WTC11 (cell line): ENCODE results near the gene CCK. TPM values are rescaled to one million over a fixed set of nuclear protein-coding genes. Genes with fewer than 3 reads are reported as not detected.

Experiments
- ATAC-seq: fragments of 200-7000 bp; cut with Tn5 transposase; 2 replicates; pipeline ENCODE4 v1.10.0; 2021; ENCODE audit warnings: mild to moderate bottlenecking, moderate library complexity
- CTCF ChIA-PET: fragments of 300-600 bp; sonication (Branson Sonifier 250); formaldehyde crosslinking; loops from one replicate; lab custom pipeline; 2021; ENCODE audit warnings: antibody characterized with exemption; lab: Charles Lee
- POLR2A ChIA-PET: fragments of 350-600 bp; sonication (Branson Sonifier 250); formaldehyde crosslinking; loops from one replicate; lab custom pipeline; 2021; ENCODE audit warnings: antibody characterized with exemption; lab: Charles Lee
- DNase-seq: peaks from one replicate; pipeline ENCODE4 v3.0.0; 2021; ENCODE audit warnings: low spot score
- H3K27ac Mint-ChIP-seq: 2 replicates; pipeline ENCODE4 v1.8.0; 2021; ENCODE audit warnings: mixed read lengths
- H3K27me3 Mint-ChIP-seq: 2 replicates; pipeline ENCODE4 v1.8.0; 2021; ENCODE audit warnings: low read depth, mild to moderate bottlenecking, moderate library complexity, mixed read lengths
- H3K36me3 Mint-ChIP-seq: 2 replicates; pipeline ENCODE4 v1.8.0; 2021; ENCODE audit warnings: mixed read lengths
- H3K4me1 Mint-ChIP-seq: 2 replicates; pipeline ENCODE4 v1.8.0; 2022; ENCODE audit warnings: mixed read lengths
- H3K4me3 Mint-ChIP-seq: 2 replicates; pipeline ENCODE4 v1.8.0; 2021; ENCODE audit warnings: mild to moderate bottlenecking, moderate library complexity, mixed read lengths
- H3K9me3 Mint-ChIP-seq: 2 replicates; pipeline ENCODE4 v1.8.0; 2021; ENCODE audit warnings: mixed read lengths
- ATF1 ChIP-seq: sonication (generic); formaldehyde crosslinking; IDR thresholded peaks from 2 replicates; pipeline ENCODE4 v1.8.1; 2023; ENCODE audit warnings: mild to moderate bottlenecking, moderate library complexity, missing genetic modification reagents
- CREM ChIP-seq: sonication (generic); formaldehyde crosslinking; IDR thresholded peaks from 2 replicates; pipeline ENCODE4 v1.8.1; 2022; ENCODE audit warnings: mild to moderate bottlenecking, missing genetic modification reagents, moderate library complexity
- ELF4 ChIP-seq: sonication (generic); formaldehyde crosslinking; IDR thresholded peaks from 2 replicates; pipeline ENCODE4 v1.8.1; 2022; ENCODE audit warnings: low read depth, mild to moderate bottlenecking, moderate library complexity, missing genetic modification reagents
- FOXP1 ChIP-seq: sonication (generic); formaldehyde crosslinking; IDR thresholded peaks from 2 replicates; pipeline ENCODE4 v1.8.0; 2022; ENCODE audit warnings: missing genetic modification reagents, mild to moderate bottlenecking, moderate library complexity, borderline replicate concordance
- JAZF1 ChIP-seq: fragments of 250-450 bp; sonication (Bioruptor Pico); IDR thresholded peaks from 2 replicates; pipeline ENCODE4 v1.9.0; 2021; ENCODE audit warnings: moderate library complexity, mild to moderate bottlenecking, inconsistent platforms
- KAT7 ChIP-seq: sonication (generic); formaldehyde crosslinking; IDR thresholded peaks from 2 replicates; pipeline ENCODE4 v1.8.1; 2023; ENCODE audit warnings: missing genetic modification reagents, mild to moderate bottlenecking, borderline replicate concordance
- NFATC4 ChIP-seq: fragments of 250-450 bp; sonication (Bioruptor Pico); IDR thresholded peaks from 2 replicates; pipeline ENCODE4 v1.9.0; 2021; ENCODE audit warnings: mild to moderate bottlenecking
- NR2C2 ChIP-seq: sonication (generic); formaldehyde crosslinking; IDR thresholded peaks from 2 replicates; pipeline ENCODE4 v1.8.0; 2022; ENCODE audit warnings: mild to moderate bottlenecking, missing genetic modification reagents
- SMAD3 ChIP-seq: sonication (generic); formaldehyde crosslinking; IDR thresholded peaks from 2 replicates; pipeline ENCODE4 v1.8.0; 2022; ENCODE audit warnings: missing genetic modification reagents, mild to moderate bottlenecking, borderline replicate concordance
- SP1 ChIP-seq: sonication (generic); formaldehyde crosslinking; conservative IDR thresholded peaks from 2 replicates; pipeline ENCODE4 v1.8.1; 2022; ENCODE audit warnings: missing genetic modification reagents
- TCF7 ChIP-seq: sonication (generic); formaldehyde crosslinking; IDR thresholded peaks from 2 replicates; pipeline ENCODE4 v1.8.0; 2022; ENCODE audit warnings: mild to moderate bottlenecking, low read depth, missing genetic modification reagents, moderate library complexity
- TP53 ChIP-seq: sonication (generic); formaldehyde crosslinking; IDR thresholded peaks from 2 replicates; pipeline ENCODE4 v1.8.1; 2023; ENCODE audit warnings: mild to moderate bottlenecking, missing genetic modification reagents
- ZNF138 ChIP-seq: sonication (generic); formaldehyde crosslinking; conservative IDR thresholded peaks from 2 replicates; pipeline ENCODE4 v1.8.1; 2022; ENCODE audit warnings: mild to moderate bottlenecking, moderate library complexity, missing genetic modification reagents
- ZNF232 ChIP-seq: sonication (generic); formaldehyde crosslinking; IDR thresholded peaks from 2 replicates; pipeline ENCODE4 v1.8.0; 2022; ENCODE audit warnings: mild to moderate bottlenecking, missing genetic modification reagents
- ZNF317 ChIP-seq: sonication (generic); formaldehyde crosslinking; IDR thresholded peaks from 2 replicates; pipeline ENCODE4 v1.8.1; 2023; ENCODE audit warnings: low read depth, mild to moderate bottlenecking, moderate library complexity, missing genetic modification reagents, borderline replicate concordance
- ZNF416 ChIP-seq: fragments of 250-450 bp; sonication (Bioruptor Pico); IDR thresholded peaks from 2 replicates; pipeline ENCODE4 v1.9.0; 2021; ENCODE audit warnings: mild to moderate bottlenecking, inconsistent platforms
- ZNF423 ChIP-seq: fragments of 250-450 bp; sonication (Bioruptor Pico); IDR thresholded peaks from 2 replicates; pipeline ENCODE4 v2.1.2; 2022; ENCODE audit warnings: mild to moderate bottlenecking, moderate library complexity
- total RNA-seq: library from RNA; stranded (reverse); gene quantifications from 3 replicates; pipeline ENCODE4 v1.2.3, GENCODE V29; 2021
- TF ChIP-seq, protein P1 (sequence below): sonication (generic); formaldehyde crosslinking; conservative IDR thresholded peaks from 2 replicates; pipeline ENCODE4 v1.8.1; 2023; ENCODE audit warnings: mild to moderate bottlenecking, low read depth, missing genetic modification reagents, moderate library complexity
- TF ChIP-seq, protein P2 (sequence below): sonication (generic); formaldehyde crosslinking; IDR thresholded peaks from 2 replicates; pipeline ENCODE4 v1.8.0; 2023; ENCODE audit warnings: missing genetic modification reagents
- TF ChIP-seq, protein P3 (sequence below): fragments of 250-450 bp; sonication (Bioruptor Pico); IDR thresholded peaks from 2 replicates; pipeline ENCODE4 v1.9.0; 2021; ENCODE audit warnings: mild to moderate bottlenecking
- TF ChIP-seq, protein P4 (sequence below): sonication (generic); formaldehyde crosslinking; IDR thresholded peaks from 2 replicates; pipeline ENCODE4 v1.8.1; 2023; ENCODE audit warnings: mild to moderate bottlenecking, missing genetic modification reagents
- TF ChIP-seq, protein P5 (sequence below): sonication (generic); formaldehyde crosslinking; IDR thresholded peaks from 2 replicates; pipeline ENCODE4 v1.8.0; 2023; ENCODE audit warnings: missing genetic modification reagents, mild to moderate bottlenecking, borderline replicate concordance
- TF ChIP-seq, protein P6 (sequence below): fragments of 250-450 bp; sonication (Bioruptor Pico); conservative IDR thresholded peaks from 2 replicates; pipeline ENCODE4 v1.9.0; 2021; ENCODE audit warnings: mild to moderate bottlenecking

Gene CCK
- total RNA-seq, 1 experiment from 2014 or later, result 0.50 TPM

DNA sequence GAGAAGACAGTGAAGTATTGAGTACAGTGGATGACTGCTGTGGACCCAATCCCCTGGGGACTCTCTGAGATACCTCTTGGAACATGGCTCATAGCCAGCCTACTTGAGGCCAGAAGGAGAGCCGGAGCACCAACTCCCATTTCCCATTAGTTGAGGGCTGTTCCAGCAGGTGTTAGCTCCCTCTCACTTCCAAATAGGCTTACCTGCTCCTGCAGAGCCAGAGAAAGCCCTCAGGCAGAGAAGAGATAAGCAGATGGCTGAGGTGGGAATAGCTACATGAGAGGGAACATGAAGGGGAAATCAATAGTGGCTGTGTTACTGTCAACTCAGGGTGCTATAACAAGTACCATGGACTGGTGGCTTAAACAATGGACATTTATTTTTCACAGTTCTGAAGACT, 4.6 kb upstream of the CCK start:
- TF ChIP-seq, protein P1, sequence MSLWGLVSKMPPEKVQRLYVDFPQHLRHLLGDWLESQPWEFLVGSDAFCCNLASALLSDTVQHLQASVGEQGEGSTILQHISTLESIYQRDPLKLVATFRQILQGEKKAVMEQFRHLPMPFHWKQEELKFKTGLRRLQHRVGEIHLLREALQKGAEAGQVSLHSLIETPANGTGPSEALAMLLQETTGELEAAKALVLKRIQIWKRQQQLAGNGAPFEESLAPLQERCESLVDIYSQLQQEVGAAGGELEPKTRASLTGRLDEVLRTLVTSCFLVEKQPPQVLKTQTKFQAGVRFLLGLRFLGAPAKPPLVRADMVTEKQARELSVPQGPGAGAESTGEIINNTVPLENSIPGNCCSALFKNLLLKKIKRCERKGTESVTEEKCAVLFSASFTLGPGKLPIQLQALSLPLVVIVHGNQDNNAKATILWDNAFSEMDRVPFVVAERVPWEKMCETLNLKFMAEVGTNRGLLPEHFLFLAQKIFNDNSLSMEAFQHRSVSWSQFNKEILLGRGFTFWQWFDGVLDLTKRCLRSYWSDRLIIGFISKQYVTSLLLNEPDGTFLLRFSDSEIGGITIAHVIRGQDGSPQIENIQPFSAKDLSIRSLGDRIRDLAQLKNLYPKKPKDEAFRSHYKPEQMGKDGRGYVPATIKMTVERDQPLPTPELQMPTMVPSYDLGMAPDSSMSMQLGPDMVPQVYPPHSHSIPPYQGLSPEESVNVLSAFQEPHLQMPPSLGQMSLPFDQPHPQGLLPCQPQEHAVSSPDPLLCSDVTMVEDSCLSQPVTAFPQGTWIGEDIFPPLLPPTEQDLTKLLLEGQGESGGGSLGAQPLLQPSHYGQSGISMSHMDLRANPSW (CRISPR knock-in tag), result no peak
- TF ChIP-seq TCF7 (CRISPR knock-in tag), result no peak
- TF ChIP-seq, protein P2, sequence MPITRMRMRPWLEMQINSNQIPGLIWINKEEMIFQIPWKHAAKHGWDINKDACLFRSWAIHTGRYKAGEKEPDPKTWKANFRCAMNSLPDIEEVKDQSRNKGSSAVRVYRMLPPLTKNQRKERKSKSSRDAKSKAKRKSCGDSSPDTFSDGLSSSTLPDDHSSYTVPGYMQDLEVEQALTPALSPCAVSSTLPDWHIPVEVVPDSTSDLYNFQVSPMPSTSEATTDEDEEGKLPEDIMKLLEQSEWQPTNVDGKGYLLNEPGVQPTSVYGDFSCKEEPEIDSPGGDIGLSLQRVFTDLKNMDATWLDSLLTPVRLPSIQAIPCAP (CRISPR knock-in tag), result no peak
- no peak for TF ChIP-seq TP53 (CRISPR knock-in tag)
- TF ChIP-seq ZNF317, result no peak
- TF ChIP-seq, protein P3, sequence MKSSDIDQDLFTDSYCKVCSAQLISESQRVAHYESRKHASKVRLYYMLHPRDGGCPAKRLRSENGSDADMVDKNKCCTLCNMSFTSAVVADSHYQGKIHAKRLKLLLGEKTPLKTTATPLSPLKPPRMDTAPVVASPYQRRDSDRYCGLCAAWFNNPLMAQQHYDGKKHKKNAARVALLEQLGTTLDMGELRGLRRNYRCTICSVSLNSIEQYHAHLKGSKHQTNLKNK (CRISPR knock-in tag), result no peak
- no peak for TF ChIP-seq ZNF416 (CRISPR knock-in tag)
- TF ChIP-seq KAT7 (CRISPR knock-in tag), result no peak
- TF ChIP-seq ZNF423 (CRISPR knock-in tag), result no peak
- TF ChIP-seq FOXP1, result no peak
- peaks cover 5% of the 10 kb centered on the region; the same call in 1 of the 2 replicates for H3K36me3 Mint-ChIP-seq
- no peaks in the 10 kb centered on the region for H3K4me1 Mint-ChIP-seq
- no peak for DNase-seq
- POLR2A ChIA-PET, result no interaction called here
- H3K4me3 Mint-ChIP-seq, result no peak overlapping the region
- peaks cover 35% of the 10 kb centered on the region for H3K27me3 Mint-ChIP-seq
- H3K9me3 Mint-ChIP-seq, result peaks cover 27% of the 10 kb centered on the region
- ATAC-seq, result no peak
- no peak overlapping the region for H3K27ac Mint-ChIP-seq
- CTCF ChIA-PET, result no interaction called here

DNA sequence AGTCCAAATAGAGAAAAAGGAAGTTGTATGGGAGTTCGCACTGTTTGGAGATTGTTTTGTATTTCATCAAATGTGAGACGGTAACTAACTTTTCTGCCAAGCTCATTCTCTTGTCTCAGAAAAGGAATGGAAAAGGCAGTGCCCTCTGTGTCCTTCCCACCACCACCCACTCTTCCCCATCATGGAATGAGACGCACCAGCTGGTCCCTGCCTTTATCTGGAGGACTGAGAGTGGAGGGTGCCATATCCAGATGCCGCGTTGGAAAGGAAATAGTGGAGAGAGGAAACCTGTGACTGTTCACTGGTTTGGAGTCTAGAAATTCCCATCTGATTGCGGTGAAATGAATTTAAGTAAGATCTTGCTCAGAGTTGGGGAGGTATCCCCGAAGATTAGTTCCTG, 3.7 kb upstream of the CCK start:
- H3K27me3 Mint-ChIP-seq, result peaks cover 41% of the 10 kb centered on the region
- peaks cover 23% of the 10 kb centered on the region for H3K9me3 Mint-ChIP-seq
- peaks cover 5% of the 10 kb centered on the region; the same call in 1 of the 2 replicates for H3K36me3 Mint-ChIP-seq
- ChIA-PET CTCF (no interaction called here), POLR2A (no interaction called here)
- no peak overlapping the region for H3K4me3 Mint-ChIP-seq
- DNase-seq, result no peak
- peaks cover under 1% of the 10 kb centered on the region for H3K4me1 Mint-ChIP-seq
- no peak for ATAC-seq
- H3K27ac Mint-ChIP-seq, result no peak overlapping the region
- TF ChIP-seq SMAD3 (CRISPR knock-in tag) (no peak), JAZF1 (CRISPR knock-in tag) (no peak), NR2C2 (CRISPR knock-in tag) (no peak), SP1 (CRISPR knock-in tag) (no peak), ZNF232 (CRISPR knock-in tag) (no peak), CREM (CRISPR knock-in tag) (no peak)

DNA sequence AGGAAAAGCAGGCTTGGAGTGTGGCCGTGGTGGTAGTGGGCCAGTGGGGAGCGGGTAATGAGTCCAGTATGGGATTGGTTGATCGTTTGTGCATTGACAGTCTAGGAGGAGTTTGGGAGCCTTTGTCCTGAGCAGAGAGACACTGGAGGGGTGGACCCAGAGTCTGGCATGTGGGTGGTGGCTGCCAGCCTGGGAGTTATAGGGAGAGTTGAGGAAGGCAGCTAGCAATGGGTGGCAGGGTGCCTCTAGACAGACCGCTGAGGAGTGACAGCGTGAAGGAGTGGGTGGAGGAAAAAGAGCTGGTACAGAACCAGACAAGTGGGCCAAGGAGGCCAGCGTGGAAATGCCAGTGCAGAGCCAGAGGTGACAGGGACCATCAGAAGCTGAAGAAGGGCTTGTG, 1.9 kb upstream of the CCK start:
- Mint-ChIP-seq H3K27me3 (peaks cover 59% of the 10 kb centered on the region), H3K9me3 (peaks cover 23% of the 10 kb centered on the region)
- ATAC-seq, result no peak
- no peak for TF ChIP-seq KAT7 (CRISPR knock-in tag)
- TF ChIP-seq, protein P4, sequence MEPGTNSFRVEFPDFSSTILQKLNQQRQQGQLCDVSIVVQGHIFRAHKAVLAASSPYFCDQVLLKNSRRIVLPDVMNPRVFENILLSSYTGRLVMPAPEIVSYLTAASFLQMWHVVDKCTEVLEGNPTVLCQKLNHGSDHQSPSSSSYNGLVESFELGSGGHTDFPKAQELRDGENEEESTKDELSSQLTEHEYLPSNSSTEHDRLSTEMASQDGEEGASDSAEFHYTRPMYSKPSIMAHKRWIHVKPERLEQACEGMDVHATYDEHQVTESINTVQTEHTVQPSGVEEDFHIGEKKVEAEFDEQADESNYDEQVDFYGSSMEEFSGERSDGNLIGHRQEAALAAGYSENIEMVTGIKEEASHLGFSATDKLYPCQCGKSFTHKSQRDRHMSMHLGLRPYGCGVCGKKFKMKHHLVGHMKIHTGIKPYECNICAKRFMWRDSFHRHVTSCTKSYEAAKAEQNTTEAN, result no peak
- no peak for TF ChIP-seq ZNF138 (CRISPR knock-in tag)
- TF ChIP-seq, protein P5, sequence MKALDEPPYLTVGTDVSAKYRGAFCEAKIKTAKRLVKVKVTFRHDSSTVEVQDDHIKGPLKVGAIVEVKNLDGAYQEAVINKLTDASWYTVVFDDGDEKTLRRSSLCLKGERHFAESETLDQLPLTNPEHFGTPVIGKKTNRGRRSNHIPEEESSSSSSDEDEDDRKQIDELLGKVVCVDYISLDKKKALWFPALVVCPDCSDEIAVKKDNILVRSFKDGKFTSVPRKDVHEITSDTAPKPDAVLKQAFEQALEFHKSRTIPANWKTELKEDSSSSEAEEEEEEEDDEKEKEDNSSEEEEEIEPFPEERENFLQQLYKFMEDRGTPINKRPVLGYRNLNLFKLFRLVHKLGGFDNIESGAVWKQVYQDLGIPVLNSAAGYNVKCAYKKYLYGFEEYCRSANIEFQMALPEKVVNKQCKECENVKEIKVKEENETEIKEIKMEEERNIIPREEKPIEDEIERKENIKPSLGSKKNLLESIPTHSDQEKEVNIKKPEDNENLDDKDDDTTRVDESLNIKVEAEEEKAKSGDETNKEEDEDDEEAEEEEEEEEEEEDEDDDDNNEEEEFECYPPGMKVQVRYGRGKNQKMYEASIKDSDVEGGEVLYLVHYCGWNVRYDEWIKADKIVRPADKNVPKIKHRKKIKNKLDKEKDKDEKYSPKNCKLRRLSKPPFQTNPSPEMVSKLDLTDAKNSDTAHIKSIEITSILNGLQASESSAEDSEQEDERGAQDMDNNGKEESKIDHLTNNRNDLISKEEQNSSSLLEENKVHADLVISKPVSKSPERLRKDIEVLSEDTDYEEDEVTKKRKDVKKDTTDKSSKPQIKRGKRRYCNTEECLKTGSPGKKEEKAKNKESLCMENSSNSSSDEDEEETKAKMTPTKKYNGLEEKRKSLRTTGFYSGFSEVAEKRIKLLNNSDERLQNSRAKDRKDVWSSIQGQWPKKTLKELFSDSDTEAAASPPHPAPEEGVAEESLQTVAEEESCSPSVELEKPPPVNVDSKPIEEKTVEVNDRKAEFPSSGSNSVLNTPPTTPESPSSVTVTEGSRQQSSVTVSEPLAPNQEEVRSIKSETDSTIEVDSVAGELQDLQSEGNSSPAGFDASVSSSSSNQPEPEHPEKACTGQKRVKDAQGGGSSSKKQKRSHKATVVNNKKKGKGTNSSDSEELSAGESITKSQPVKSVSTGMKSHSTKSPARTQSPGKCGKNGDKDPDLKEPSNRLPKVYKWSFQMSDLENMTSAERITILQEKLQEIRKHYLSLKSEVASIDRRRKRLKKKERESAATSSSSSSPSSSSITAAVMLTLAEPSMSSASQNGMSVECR, result no peak
- TF ChIP-seq ATF1, result no peak
- TF ChIP-seq ELF4, result no peak
- TF ChIP-seq, protein P6, sequence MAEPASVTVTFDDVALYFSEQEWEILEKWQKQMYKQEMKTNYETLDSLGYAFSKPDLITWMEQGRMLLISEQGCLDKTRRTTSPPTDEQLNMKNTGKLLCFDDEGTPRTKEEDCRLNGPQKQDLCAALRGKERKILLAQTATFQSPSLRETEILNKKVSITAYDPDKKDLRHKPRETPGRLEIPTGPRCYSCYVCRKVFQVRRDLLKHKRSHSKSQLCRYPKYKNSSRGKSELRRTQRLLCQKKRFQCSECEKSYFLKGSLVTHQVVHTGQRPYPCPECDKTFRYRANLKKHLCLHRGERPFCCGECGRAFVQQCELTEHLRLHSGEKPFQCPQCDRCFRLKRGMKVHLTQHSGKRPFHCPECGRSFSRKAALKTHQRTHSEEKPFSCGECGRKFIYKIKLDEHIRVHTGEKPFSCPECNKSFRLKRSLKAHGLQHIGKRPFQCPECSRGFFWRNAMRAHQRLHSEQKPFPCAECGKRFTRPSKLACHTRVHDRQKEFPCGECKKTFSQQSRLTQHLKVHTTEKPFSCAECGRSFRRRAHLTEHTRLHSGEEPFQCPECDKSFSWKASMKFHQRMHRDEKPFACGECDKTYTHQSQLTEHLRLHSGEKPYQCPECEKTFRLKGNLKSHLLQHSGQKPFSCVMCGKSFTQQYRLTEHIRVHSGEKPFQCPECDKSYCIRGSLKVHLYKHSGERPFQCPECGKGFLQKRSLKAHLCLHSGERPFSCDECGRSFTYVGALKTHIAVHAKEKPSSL (CRISPR knock-in tag), result no peak
- no peak for TF ChIP-seq NFATC4 (CRISPR knock-in tag)
- TF ChIP-seq, all 79 proteins: peak for 0
- ChIA-PET POLR2A (no interaction called here), CTCF (no interaction called here)
- H3K4me3 Mint-ChIP-seq, result no peak overlapping the region
- no peak overlapping the region for H3K27ac Mint-ChIP-seq
- peaks cover 12% of the 10 kb centered on the region for H3K4me1 Mint-ChIP-seq
- DNase-seq, result no peak
- H3K36me3 Mint-ChIP-seq, result peaks cover 5% of the 10 kb centered on the region; the same call in 1 of the 2 replicates
